ENCODE data around the gene HIPK3. TPM values are rescaled to one million over a fixed set of nuclear protein-coding genes. Genes with fewer than 3 reads are reported as not detected.

Gene HIPK3
- total and polyA plus RNA-seq, 2 experiments from 2014 or later, result 5.5 to 29.8 TPM

GRCh38 chr11:33208150-33208549, 49.0 kb upstream of the HIPK3 start (continued):
- TF ChIP-seq EZH2 (IDR thresholded peaks at IDR 0.05; ENCODE audit: low read depth, unreplicated experiment), result no peak

GRCh38 chr11:33211153-33211552, 46.0 kb upstream of the HIPK3 start:
- Mint-ChIP-seq H3K27me3 (ENCODE audit: insufficient read depth, low read depth, poor library complexity) (no peaks in the 10 kb centered on the region), H3K27ac (no peak overlapping the region), H3K36me3 (ENCODE audit: low read depth) (no peaks in the 10 kb centered on the region), H3K9me3 (peaks cover 5% of the 10 kb centered on the region; the same call in 1 of the 3 replicates), H3K4me1 (peaks cover 5% of the 10 kb centered on the region; the same call in 1 of the 3 replicates), H3K4me3 (no peak overlapping the region)
- Histone ChIP-seq H3K79me2 (replicated peaks; ENCODE audit: insufficient read depth) (no peaks in the 10 kb centered on the region), H3K9me2 (ENCODE audit: insufficient read depth) (no peaks in the 10 kb centered on the region), H3K27ac (ENCODE audit: low read depth) (no peak overlapping the region), H3F3A (replicated peaks; ENCODE audit: low read depth) (no peaks in the 10 kb centered on the region), H4K20me1 (replicated peaks; ENCODE audit: insufficient read depth) (no peaks in the 10 kb centered on the region), H3K36me3 (ENCODE audit: insufficient read depth) (no peaks in the 10 kb centered on the region), H3K4me1 (ENCODE audit: insufficient read depth) (no peaks in the 10 kb centered on the region), H3K4me2 (no peak overlapping the region), H3K27me3 (ENCODE audit: insufficient read depth) (no peaks in the 10 kb centered on the region), H3K4me3 (no peak overlapping the region), H2AFZ (no peak overlapping the region)
- ATAC-seq (no peak), DNase-seq (ENCODE audit: low spot score) (no peak)
- TF ChIP-seq CTCF (conservative IDR thresholded peaks at IDR 0.05; ENCODE audit: low read depth in 2 of 2) (no peak), ZNF331 (CRISPR knock-in tag; IDR thresholded peaks at IDR 0.05; ENCODE audit: low read depth) (no peak), POLR2AphosphoS5 (IDR thresholded peaks at IDR 0.05; ENCODE audit: low read depth) (no peak), ETS1 (IDR thresholded peaks at IDR 0.05) (no peak), JUNB (IDR thresholded peaks at IDR 0.05; ENCODE audit: unreplicated experiment) (no peak), REST (IDR thresholded peaks at IDR 0.05; ENCODE audit: unreplicated experiment) (no peak), STAT1 (IDR thresholded peaks at IDR 0.05; ENCODE audit: unreplicated experiment) (no peak), ZNF462 (CRISPR knock-in tag; IDR thresholded peaks at IDR 0.05) (no peak), ZNF114 (CRISPR knock-in tag; IDR thresholded peaks at IDR 0.05) (no peak), EZH2 (IDR thresholded peaks at IDR 0.05; ENCODE audit: low read depth, unreplicated experiment) (no peak), CREB1 (CRISPR knock-in tag; IDR thresholded peaks at IDR 0.05; ENCODE audit: low read depth) (no peak), EZH2phosphoT487 (IDR thresholded peaks at IDR 0.05; ENCODE audit: unreplicated experiment) (no peak), NANOG (IDR thresholded peaks at IDR 0.05; ENCODE audit: borderline replicate concordance) (no peak)
